ENCODE measurements around the gene TMIGD1. TPM values are rescaled to one million over a fixed set of nuclear protein-coding genes. Genes with fewer than 3 reads are reported as not detected.

Gene TMIGD1
- total and polyA plus RNA-seq, 2 of the 13 experiments (the other 11 are each of a cell fraction or from before 2014, with no cell fraction given), result not detected

DNA sequence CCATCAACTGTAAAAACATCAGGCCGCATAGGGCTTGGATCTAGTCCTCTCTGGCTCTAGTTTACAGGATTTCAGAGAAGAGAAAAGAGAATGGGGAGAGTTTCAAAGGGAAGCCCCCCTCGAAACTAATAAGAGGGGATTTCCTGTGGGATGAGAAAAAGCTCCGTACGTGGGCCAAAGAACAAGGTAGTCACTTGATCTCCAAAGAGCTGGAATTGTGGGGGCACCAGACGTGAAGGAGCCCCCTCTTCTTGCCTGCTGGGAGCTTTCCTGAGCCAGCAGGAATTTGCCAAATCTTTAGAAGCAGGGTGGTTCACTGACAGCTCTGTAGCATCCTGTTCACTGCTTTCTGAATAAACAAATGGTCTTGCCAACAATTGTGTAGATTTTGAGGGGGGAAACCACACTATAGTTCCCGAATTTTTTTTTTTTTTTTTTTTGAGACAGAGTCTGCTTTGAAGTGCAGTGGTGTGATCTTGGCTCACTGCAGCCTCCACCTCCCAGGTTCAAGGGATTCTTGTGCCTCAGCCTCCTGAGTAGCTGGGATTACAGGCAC is 7.0 kb upstream of the TMIGD1 start (continued):
- TF ChIP-seq, protein P1, sequence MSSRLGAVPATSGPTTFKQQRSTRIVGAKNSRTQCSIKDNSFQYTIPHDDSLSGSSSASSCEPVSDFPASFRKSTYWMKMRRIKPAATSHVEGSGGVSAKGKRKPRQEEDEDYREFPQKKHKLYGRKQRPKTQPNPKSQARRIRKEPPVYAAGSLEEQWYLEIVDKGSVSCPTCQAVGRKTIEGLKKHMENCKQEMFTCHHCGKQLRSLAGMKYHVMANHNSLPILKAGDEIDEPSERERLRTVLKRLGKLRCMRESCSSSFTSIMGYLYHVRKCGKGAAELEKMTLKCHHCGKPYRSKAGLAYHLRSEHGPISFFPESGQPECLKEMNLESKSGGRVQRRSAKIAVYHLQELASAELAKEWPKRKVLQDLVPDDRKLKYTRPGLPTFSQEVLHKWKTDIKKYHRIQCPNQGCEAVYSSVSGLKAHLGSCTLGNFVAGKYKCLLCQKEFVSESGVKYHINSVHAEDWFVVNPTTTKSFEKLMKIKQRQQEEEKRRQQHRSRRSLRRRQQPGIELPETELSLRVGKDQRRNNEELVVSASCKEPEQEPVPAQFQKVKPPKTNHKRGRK (CRISPR knock-in tag; IDR thresholded peaks at IDR 0.05), result 0 out of 2 replicates have a peak, but pooled peaks have one; percentile 13
- TF ChIP-seq, protein P2, sequence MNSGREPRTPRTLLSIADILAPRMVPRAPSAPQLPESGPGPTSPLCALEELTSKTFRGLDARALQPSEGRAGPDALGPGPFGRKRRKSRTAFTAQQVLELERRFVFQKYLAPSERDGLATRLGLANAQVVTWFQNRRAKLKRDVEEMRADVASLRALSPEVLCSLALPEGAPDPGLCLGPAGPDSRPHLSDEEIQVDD (CRISPR knock-in tag; IDR thresholded peaks at IDR 0.05; ENCODE audit: borderline replicate concordance), result no peak
- no peak for TF ChIP-seq FOXA1 (IDR thresholded peaks at IDR 0.05)
- no peak for TF ChIP-seq FOXA1 (CRISPR knock-in tag; IDR thresholded peaks at IDR 0.05)
- no peak for TF ChIP-seq CBX1 (IDR thresholded peaks at IDR 0.05; ENCODE audit: low read depth)
- TF ChIP-seq MIER2 (CRISPR knock-in tag; IDR thresholded peaks at IDR 0.05), result no peak
- TF ChIP-seq, protein P3, sequence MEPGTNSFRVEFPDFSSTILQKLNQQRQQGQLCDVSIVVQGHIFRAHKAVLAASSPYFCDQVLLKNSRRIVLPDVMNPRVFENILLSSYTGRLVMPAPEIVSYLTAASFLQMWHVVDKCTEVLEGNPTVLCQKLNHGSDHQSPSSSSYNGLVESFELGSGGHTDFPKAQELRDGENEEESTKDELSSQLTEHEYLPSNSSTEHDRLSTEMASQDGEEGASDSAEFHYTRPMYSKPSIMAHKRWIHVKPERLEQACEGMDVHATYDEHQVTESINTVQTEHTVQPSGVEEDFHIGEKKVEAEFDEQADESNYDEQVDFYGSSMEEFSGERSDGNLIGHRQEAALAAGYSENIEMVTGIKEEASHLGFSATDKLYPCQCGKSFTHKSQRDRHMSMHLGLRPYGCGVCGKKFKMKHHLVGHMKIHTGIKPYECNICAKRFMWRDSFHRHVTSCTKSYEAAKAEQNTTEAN (CRISPR knock-in tag; conservative IDR thresholded peaks at IDR 0.05), result 0 out of 2 replicates have a peak, but pooled peaks have one; percentile 31
- TF ChIP-seq EP300 (IDR thresholded peaks at IDR 0.05; ENCODE audit: low read depth in 2 of 2, low read length in 2 of 2), result no peak
- TF ChIP-seq EP300 (CRISPR knock-in tag; IDR thresholded peaks at IDR 0.05; ENCODE audit: borderline replicate concordance), result no peak
- no peak for TF ChIP-seq ZNF224 (CRISPR knock-in tag; IDR thresholded peaks at IDR 0.05)
- no peak for TF ChIP-seq SMAD9 (CRISPR knock-in tag; IDR thresholded peaks at IDR 0.05)
- no peak for TF ChIP-seq ZNF616 (CRISPR knock-in tag; IDR thresholded peaks at IDR 0.05; ENCODE audit: low read depth)
- TF ChIP-seq, protein P4, sequence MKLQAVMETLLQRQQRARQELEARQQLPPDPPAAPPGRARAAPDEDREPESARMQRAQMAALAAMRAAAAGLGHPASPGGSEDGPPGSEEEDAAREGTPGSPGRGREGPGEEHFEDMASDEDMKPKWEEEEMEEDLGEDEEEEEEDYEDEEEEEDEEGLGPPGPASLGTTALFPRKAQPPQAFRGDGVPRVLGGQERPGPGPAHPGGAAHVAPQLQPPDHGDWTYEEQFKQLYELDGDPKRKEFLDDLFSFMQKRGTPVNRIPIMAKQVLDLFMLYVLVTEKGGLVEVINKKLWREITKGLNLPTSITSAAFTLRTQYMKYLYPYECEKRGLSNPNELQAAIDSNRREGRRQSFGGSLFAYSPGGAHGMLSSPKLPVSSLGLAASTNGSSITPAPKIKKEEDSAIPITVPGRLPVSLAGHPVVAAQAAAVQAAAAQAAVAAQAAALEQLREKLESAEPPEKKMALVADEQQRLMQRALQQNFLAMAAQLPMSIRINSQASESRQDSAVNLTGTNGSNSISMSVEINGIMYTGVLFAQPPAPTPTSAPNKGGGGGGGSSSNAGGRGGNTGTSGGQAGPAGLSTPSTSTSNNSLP (IDR thresholded peaks at IDR 0.05; ENCODE audit: low read depth, low read length), result no peak
